Natural killer cell (primary cell): ENCODE measurements around the gene CDK2. TPM values are rescaled to one million over a fixed set of nuclear protein-coding genes. Genes with fewer than 3 reads are reported as not detected.
"Not testable (repeated sequence)": the region's sequence is repeated elsewhere in the genome, so short reads cannot be mapped to it uniquely, and the experiment has no call there.

Experiments used
- ATAC-seq, 3 donors: fragments of 150-1000 bp in 2 of 3; fragments of 200-7000 bp in 1 of 3; cut with Tn5 transposase; 1 replicate in 1 of 3; 2 replicates in 2 of 3; pipeline ENCODE4 v1.10.0; 2021; ENCODE audit warnings: mild to moderate bottlenecking in 2 of 3, moderate library complexity in 2 of 3
- DNase-seq, 2 donors: peaks; one replicate each; pipeline versions ENCODE4 v3.0.0 to v3.0.0-alpha.2; 2013 to 2021; ENCODE audit warnings: mixed read lengths in 1 of 2
- H3K27ac ChIP-seq: one replicate; pipeline ENCODE4 v1.5.1; 2013; ENCODE audit warnings: mild to moderate bottlenecking, low read length
- H3K27me3 ChIP-seq: one replicate; pipeline ENCODE4 v1.6.1; 2013; ENCODE audit warnings: low read length; ENCODE audit not compliant: control insufficient read depth, insufficient read depth
- H3K36me3 ChIP-seq: one replicate; pipeline ENCODE4 v1.6.1; 2013; ENCODE audit warnings: low read length; ENCODE audit not compliant: control insufficient read depth, insufficient read depth
- H3K4me1 ChIP-seq: one replicate; pipeline ENCODE4 v1.6.1; 2013; ENCODE audit warnings: low read length; ENCODE audit not compliant: control insufficient read depth, insufficient read depth
- H3K4me3 ChIP-seq: one replicate; pipeline ENCODE4 v1.5.1; 2013; ENCODE audit warnings: low read length
- H3K9me3 ChIP-seq: one replicate; pipeline ENCODE4 v1.6.1; 2013; ENCODE audit warnings: low read length; ENCODE audit not compliant: control insufficient read depth, insufficient read depth
- H3K27ac Mint-ChIP-seq, 2 donors: one replicate each; pipeline ENCODE4 v1.8.0; 2022; ENCODE audit warnings: mild to moderate bottlenecking in 2 of 2, mixed read lengths in 2 of 2, moderate library complexity in 1 of 2
- H3K27me3 Mint-ChIP-seq, 2 donors: one replicate each; pipeline ENCODE4 v1.8.0; 2022; ENCODE audit warnings: low read depth in 2 of 2, mixed read lengths in 2 of 2
- H3K36me3 Mint-ChIP-seq: one replicate; pipeline ENCODE4 v1.8.0; 2022; ENCODE audit warnings: mixed read lengths
- H3K4me1 Mint-ChIP-seq, 2 donors: one replicate each; pipeline ENCODE4 v1.8.0; 2022; ENCODE audit warnings: mixed read lengths in 2 of 2
- H3K4me3 Mint-ChIP-seq: one replicate; pipeline ENCODE4 v1.8.0; 2022; ENCODE audit warnings: mild to moderate bottlenecking, moderate library complexity, mixed read lengths
- H3K9me3 Mint-ChIP-seq, 2 donors: one replicate each; pipeline ENCODE4 v1.8.0; 2022; ENCODE audit warnings: mixed read lengths in 2 of 2
- whole genome bisulfite sequencing: methylation state at CpG from one replicate; pipeline ENCODE4 v1.1.7; 2013; ENCODE audit warnings: missing lambda C conversion rate; ENCODE audit not compliant: insufficient coverage; 5-methylcytosine and 5-hydroxymethylcytosine counted together
- intact Hi-C: fragments of 100-400 bp; cut with micrococcal nuclease; formaldehyde crosslinking; loops from one replicate; pipeline ENCODE4 v1.14.2; 2022
- total RNA-seq, 4 donors: library from RNA; stranded (reverse); fragments of 120-200 nt in 1 of 4; gene quantifications; one replicate each; pipeline versions ENCODE4 v1.2.3 to v1.2.4, GENCODE V29; 2013 to 2022
- TF ChIP-seq, protein P1 (sequence below): fragments of 200-600 bp; IDR thresholded peaks from one replicate; pipeline ENCODE4 v1.8.0; 2022; ENCODE audit warnings: antibody characterized with exemption

The CDK2 gene
- total RNA-seq, 3 donors from 2014 or later (not counting 1 experiment from before 2014, with no cell fraction given): 19.5 to 27.3 (median 27.3) TPM

DNA sequence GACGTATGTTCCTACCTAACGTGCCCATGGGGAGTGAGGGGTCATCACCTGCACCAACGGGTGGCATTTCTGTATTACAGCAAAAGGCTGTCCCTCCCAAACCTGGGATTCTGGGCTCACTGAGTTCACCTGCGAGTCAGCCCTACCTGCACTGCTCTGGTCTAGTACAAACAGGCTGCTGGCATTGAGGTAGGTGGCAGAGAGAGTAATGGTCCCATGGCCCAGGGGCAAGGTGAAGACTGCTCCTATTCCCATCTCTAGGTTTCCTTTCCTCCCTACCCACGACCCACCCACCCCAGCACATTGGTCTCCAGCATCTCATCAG is 30.9 kb downstream of the CDK2 start:
- Histone ChIP-seq H3K4me3 (peak overlapping the region; percentile 42), H3K9me3 (no peaks in the 10 kb centered on the region), H3K4me1 (peaks cover 21% of the 10 kb centered on the region), H3K27ac (no peak overlapping the region), H3K27me3 (no peaks in the 10 kb centered on the region), H3K36me3 (peaks cover 20% of the 10 kb centered on the region)
- WGBS: 6% methylated on average over 5 of the region's 5 CpGs
- intact Hi-C loops: loop anchor here (2.0 kb wide), 2 partner anchors 31 to 43 kb away; partner anchors contain the start of gene RPS26
- H3K4me1 Mint-ChIP-seq: peaks cover 14 to 20% of the 10 kb centered on the region in 2 donors
- no peak for DNase-seq
- H3K36me3 Mint-ChIP-seq: peaks cover 2% of the 10 kb centered on the region
- ATAC-seq: peak in 1 of 3 donors; percentile 10
- no peaks in the 10 kb centered on the region for H3K27me3 Mint-ChIP-seq
- no peaks in the 10 kb centered on the region for H3K9me3 Mint-ChIP-seq
- peak overlapping the region; percentile 89 for H3K4me3 Mint-ChIP-seq
- TF ChIP-seq, protein P1, sequence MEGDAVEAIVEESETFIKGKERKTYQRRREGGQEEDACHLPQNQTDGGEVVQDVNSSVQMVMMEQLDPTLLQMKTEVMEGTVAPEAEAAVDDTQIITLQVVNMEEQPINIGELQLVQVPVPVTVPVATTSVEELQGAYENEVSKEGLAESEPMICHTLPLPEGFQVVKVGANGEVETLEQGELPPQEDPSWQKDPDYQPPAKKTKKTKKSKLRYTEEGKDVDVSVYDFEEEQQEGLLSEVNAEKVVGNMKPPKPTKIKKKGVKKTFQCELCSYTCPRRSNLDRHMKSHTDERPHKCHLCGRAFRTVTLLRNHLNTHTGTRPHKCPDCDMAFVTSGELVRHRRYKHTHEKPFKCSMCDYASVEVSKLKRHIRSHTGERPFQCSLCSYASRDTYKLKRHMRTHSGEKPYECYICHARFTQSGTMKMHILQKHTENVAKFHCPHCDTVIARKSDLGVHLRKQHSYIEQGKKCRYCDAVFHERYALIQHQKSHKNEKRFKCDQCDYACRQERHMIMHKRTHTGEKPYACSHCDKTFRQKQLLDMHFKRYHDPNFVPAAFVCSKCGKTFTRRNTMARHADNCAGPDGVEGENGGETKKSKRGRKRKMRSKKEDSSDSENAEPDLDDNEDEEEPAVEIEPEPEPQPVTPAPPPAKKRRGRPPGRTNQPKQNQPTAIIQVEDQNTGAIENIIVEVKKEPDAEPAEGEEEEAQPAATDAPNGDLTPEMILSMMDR: no peak
- peak overlapping the region; percentile 65 to 84 for H3K27ac Mint-ChIP-seq

DNA sequence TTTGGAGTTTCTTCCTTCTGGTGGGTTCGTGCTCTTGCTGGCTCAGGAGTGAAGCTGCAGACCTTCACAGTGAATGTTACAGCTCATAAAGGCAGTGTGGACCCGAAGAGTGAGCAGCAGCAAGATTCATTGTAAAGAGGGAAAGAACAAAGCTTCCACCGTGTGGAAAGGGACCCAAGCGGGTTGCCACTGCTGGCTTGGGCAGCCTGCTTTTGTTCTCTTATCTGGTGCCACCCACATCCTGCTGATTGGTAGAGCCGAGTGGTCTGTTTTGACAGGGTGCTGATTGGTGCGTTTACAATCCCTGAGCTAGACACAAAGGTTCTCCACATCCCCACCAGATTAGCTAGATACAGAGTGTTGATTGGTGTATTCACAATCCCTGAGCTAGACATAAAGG is 32.9 kb downstream of the CDK2 start:
- intact Hi-C loops, H3K27me3 Mint-ChIP-seq, H3K27me3 ChIP-seq, H3K9me3 ChIP-seq, H3K4me3 ChIP-seq, DNase-seq, H3K36me3 ChIP-seq, H3K4me3 Mint-ChIP-seq, H3K9me3 Mint-ChIP-seq, H3K36me3 Mint-ChIP-seq, ATAC-seq, H3K27ac ChIP-seq, H3K27ac Mint-ChIP-seq: not testable (repeated sequence)
- peaks cover 21% of the 10 kb centered on the region for H3K4me1 ChIP-seq
- WGBS: 70% methylated on average over 3 of the region's 6 CpGs
- H3K4me1 Mint-ChIP-seq: peaks cover 14 to 20% of the 10 kb centered on the region in 2 donors

DNA sequence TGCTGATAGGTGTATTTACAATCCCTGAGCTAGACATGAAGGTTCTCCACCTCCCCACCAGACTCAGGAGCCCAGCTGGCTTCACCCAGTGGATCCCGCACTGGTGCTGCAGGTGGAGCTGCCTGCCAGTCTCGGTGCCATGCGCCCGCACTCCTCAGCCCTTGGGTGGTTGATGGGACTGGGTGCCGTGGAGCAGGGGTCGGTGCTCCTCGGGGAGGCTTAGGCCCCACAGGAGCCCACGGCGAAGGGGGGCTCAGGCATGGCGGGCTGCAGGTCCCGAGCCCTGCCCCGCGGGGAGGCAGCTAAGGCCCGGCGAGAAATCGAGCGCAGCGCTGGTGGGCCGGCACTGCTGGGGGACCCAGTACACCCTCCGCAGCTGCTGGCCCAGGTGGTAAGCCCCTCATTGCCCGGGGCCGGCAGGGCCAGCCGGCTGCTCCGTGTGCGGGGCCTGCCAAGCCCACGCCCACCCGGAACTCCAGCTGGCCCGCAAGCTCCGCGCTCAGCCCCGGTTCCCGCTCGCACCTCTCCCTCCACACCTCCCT is 33.4 kb downstream of the CDK2 start:
- H3K4me3 Mint-ChIP-seq, H3K9me3 Mint-ChIP-seq, H3K27me3 Mint-ChIP-seq, H3K36me3 Mint-ChIP-seq, intact Hi-C loops, H3K4me3 ChIP-seq, H3K27me3 ChIP-seq, ATAC-seq, H3K27ac Mint-ChIP-seq, DNase-seq, H3K27ac ChIP-seq, H3K9me3 ChIP-seq, H3K36me3 ChIP-seq: not testable (repeated sequence)
- peaks cover 21% of the 10 kb centered on the region for H3K4me1 ChIP-seq
- 97% methylated on average over 33 of the region's 33 CpGs for WGBS
- H3K4me1 Mint-ChIP-seq: peaks cover 14 to 20% of the 10 kb centered on the region in 2 donors

DNA sequence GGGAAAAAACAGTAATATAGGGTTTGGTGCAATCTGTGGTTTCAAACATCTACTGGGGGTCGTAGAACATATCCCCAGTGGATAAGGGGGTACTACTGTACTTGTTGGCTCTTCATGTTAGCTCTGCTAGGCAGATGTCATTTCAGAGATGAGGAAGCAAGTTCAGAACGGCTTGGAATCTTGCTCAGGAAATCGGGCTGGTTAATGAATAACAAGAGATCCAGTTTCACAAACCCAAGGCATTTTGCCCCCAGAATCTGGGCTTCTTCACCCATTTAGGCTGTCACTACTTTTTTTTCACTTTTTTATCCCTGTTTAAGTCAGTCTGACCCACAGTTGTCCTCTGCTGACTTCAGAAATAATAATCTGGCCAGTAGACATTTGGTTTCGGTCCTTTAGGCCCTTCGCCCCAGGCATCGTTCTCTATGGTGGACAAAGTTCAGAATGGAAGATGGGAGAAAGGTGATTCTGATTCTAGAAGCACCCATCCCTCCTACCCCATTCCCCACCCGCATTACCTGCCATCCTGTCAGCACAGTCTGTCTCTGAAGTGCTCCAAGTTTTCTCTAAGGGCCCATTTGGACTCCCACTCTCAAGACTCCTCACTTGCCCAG is 35.0 kb downstream of the CDK2 start:
- intact Hi-C loops: no loop called here
- peaks cover 3% of the 10 kb centered on the region for H3K36me3 ChIP-seq
- H3K9me3 ChIP-seq: no peaks in the 10 kb centered on the region
- no peaks in the 10 kb centered on the region for H3K36me3 Mint-ChIP-seq
- peaks cover 14% of the 10 kb centered on the region for H3K4me1 ChIP-seq
- H3K27me3 Mint-ChIP-seq: no peaks in the 10 kb centered on the region
- no peak overlapping the region for H3K4me3 Mint-ChIP-seq
- DNase-seq (no peak), ATAC-seq (no peak)
- TF ChIP-seq, protein P1: no peak
- H3K4me1 Mint-ChIP-seq: peaks cover 7 to 12% of the 10 kb centered on the region in 2 donors
- H3K27me3 ChIP-seq: no peaks in the 10 kb centered on the region
- H3K27ac ChIP-seq: no peak overlapping the region
- no peak overlapping the region for H3K27ac Mint-ChIP-seq
- no peak overlapping the region for H3K4me3 ChIP-seq
- H3K9me3 Mint-ChIP-seq: no peaks in the 10 kb centered on the region
- WGBS: 72% methylated on average over 5 of the region's 7 CpGs

DNA sequence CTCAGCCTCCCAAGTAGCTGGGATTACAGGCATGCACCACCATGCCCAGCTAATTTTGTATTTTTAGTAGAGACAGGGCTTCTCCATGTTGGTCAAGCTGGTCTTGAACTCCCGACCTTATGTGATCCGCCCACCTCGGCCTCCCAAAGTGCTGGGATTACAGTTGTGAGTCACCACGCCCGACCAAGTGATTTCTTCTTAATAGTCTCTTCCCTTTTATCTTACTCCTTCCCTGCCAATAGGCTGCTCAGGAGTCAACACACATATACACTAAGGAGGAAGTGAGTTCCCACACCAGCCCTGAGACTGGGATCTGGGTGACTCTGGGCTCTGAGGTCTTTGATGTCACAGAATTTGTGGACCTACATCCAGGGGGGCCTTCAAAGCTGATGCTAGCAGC is 36.7 kb downstream of the CDK2 start:
- DNase-seq, H3K4me3 Mint-ChIP-seq: not testable (repeated sequence)

More for the DNA sequence above, 36.7 kb downstream of the CDK2 start:
- WGBS: 94% methylated on average over 5 of the region's 5 CpGs
- peaks cover 7 to 13% of the 10 kb centered on the region in 2 donors for H3K4me1 Mint-ChIP-seq
- H3K9me3 ChIP-seq, H3K27ac ChIP-seq, ATAC-seq, H3K27me3 ChIP-seq, H3K36me3 ChIP-seq, H3K4me3 ChIP-seq, H3K27me3 Mint-ChIP-seq, intact Hi-C loops, H3K27ac Mint-ChIP-seq, H3K36me3 Mint-ChIP-seq, H3K9me3 Mint-ChIP-seq: not testable (repeated sequence)
- H3K4me1 ChIP-seq: peaks cover 12% of the 10 kb centered on the region
